HUES64 (cell line): ENCODE measurements around the gene MFN1.

Experiments
- H3K27ac ChIP-seq: 2 replicates; pipeline ENCODE4 v1.7.0; 2013; ENCODE audit warnings: low read depth, low read length, inconsistent platforms
- H3K27me3 ChIP-seq: 2 replicates; pipeline ENCODE4 v1.6.1; 2013; ENCODE audit warnings: mild to moderate bottlenecking, low read length; ENCODE audit not compliant: insufficient read depth
- H3K36me3 ChIP-seq: 2 replicates; pipeline ENCODE4 v1.6.1; 2013; ENCODE audit warnings: mild to moderate bottlenecking, low read length; ENCODE audit not compliant: insufficient read depth
- H3K4me1 ChIP-seq: 2 replicates; pipeline ENCODE4 v1.6.1; 2013; ENCODE audit warnings: mild to moderate bottlenecking, low read length, moderate library complexity; ENCODE audit not compliant: insufficient read depth
- H3K4me3 ChIP-seq: 2 replicates; pipeline ENCODE4 v1.5.1; 2013; ENCODE audit warnings: mild to moderate bottlenecking, low read length, moderate library complexity
- H3K9ac ChIP-seq: 2 replicates; pipeline ENCODE4 v1.6.1; 2013; ENCODE audit warnings: mild to moderate bottlenecking, low read depth, low read length
- H3K9me3 ChIP-seq: 2 replicates; pipeline ENCODE4 v1.6.1; 2013; ENCODE audit warnings: low read depth, low read length; ENCODE audit not compliant: insufficient read depth
- WGBS: fragments of 150-250, 120-280 bp; methylation state at CpG from one replicate; pipeline ENCODE4 v1.1.7; 2013; ENCODE audit warnings: missing lambda C conversion rate; 5-methylcytosine and 5-hydroxymethylcytosine counted together

MFN1 gene

GRCh38 chr3:179404307-179404706 is 56.8 kb downstream of the MFN1 start:
- no peak overlapping the region for H3K27ac ChIP-seq
- no peaks in the 10 kb centered on the region for H3K9me3 ChIP-seq
- H3K9ac ChIP-seq = no peak overlapping the region
- peaks cover 34% of the 10 kb centered on the region for H3K4me1 ChIP-seq
- H3K27me3 ChIP-seq = no peaks in the 10 kb centered on the region
- peaks cover 35% of the 10 kb centered on the region for H3K36me3 ChIP-seq
- WGBS = 100% methylated on average over 1 of the region's 2 CpGs
- H3K4me3 ChIP-seq = no peak overlapping the region

DNA sequence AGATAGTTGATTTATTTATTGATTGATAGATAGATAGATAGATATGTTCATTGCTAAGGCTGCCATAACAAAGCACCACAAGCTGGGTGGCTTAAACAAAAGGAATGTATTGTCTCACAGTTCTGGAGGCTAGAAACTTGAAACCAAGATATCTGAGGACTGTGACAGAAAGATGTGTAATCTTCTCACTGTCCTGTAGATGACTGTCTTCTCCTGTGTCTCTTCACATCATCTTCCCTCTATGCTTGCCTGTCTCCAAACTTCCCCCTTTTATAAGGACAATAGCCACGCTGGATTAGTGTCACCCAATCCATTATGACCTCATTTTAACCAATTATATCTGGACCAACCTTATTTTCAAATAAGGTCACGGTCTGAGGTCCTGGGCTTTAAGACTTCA is 62.8 kb downstream of the MFN1 start:
- no peak overlapping the region for H3K9ac ChIP-seq
- WGBS = 85% methylated on average over 2 of the region's 2 CpGs
- no peaks in the 10 kb centered on the region for H3K9me3 ChIP-seq
- H3K4me3 ChIP-seq = no peak overlapping the region
- H3K27me3 ChIP-seq = no peaks in the 10 kb centered on the region
- peaks cover 2% of the 10 kb centered on the region for H3K4me1 ChIP-seq
- H3K27ac ChIP-seq = no peak overlapping the region
- H3K36me3 ChIP-seq = peaks cover 11% of the 10 kb centered on the region; the same call in 1 of the 2 replicates

GRCh38 chr3:179410999-179411398 is 63.5 kb downstream of the MFN1 start:
- H3K4me1 ChIP-seq = no peaks in the 10 kb centered on the region; the same call in 1 of the 2 replicates
- H3K9ac ChIP-seq = no peak overlapping the region
- peaks cover 10% of the 10 kb centered on the region; the same call in 1 of the 2 replicates for H3K36me3 ChIP-seq
- H3K4me3 ChIP-seq = no peak overlapping the region
- H3K27me3 ChIP-seq = no peaks in the 10 kb centered on the region
- H3K9me3 ChIP-seq = no peaks in the 10 kb centered on the region
- no peak overlapping the region for H3K27ac ChIP-seq

DNA sequence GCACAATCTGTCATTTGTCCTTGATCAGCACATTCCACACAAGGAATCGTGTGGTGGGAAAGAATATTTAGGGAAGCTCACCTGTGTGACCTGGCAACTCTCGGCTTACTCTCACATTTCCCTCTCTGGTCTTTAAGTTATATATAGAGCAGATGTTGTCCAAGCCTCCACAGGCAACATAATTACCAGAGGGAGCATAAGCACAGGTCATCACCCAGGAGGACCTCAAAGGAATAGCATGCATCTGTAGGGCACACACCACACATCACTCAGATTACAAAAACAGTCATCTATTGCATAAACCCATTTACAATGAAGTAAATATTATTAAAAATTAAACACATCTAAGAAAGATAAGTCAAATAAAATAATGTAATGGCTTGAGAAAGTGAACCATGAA is 67.3 kb downstream of the MFN1 start:
- H3K27ac ChIP-seq = no peak overlapping the region
- H3K9ac ChIP-seq = no peak overlapping the region
- no peaks in the 10 kb centered on the region for H3K9me3 ChIP-seq
- no CpG with 5 or more reads among the region's 2 CpGs for whole genome bisulfite sequencing
- H3K4me1 ChIP-seq = no peaks in the 10 kb centered on the region; the same call in 1 of the 2 replicates
- no peak overlapping the region for H3K4me3 ChIP-seq
- no peaks in the 10 kb centered on the region for H3K27me3 ChIP-seq
- peaks cover 25% of the 10 kb centered on the region; the same call in 1 of the 2 replicates for H3K36me3 ChIP-seq

DNA sequence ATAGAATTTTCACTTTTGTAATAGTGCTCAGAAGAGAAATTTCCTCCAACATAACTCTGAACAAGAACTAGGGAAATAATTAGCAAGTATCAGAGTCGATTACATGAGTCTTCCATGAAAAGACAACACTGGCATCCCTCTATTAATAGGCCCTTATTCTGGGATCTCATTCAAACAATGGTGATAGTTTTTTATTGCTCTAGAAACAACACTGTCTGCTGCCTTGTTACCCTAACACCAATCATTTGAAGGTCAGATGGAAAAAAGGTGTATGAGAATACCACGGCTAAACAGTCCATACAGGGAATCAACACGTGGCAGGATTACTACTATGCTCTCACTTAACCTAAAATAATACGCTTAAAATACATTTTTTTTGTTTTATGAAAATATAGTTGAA is 67.9 kb downstream of the MFN1 start:
- Histone ChIP-seq H3K27me3 (no peaks in the 10 kb centered on the region), H3K36me3 (peaks cover 25% of the 10 kb centered on the region; the same call in 1 of the 2 replicates), H3K4me1 (no peaks in the 10 kb centered on the region; the same call in 1 of the 2 replicates), H3K4me3 (no peak overlapping the region), H3K9ac (no peak overlapping the region), H3K9me3 (no peaks in the 10 kb centered on the region), H3K27ac (no peak overlapping the region)
- WGBS = 95% methylated on average over 2 of the region's 4 CpGs

GRCh38 chr3:179416681-179417080 is 69.2 kb downstream of the MFN1 start:
- Histone ChIP-seq H3K27me3 (no peaks in the 10 kb centered on the region), H3K36me3 (peaks cover 25% of the 10 kb centered on the region; the same call in 1 of the 2 replicates), H3K9me3 (no peaks in the 10 kb centered on the region), H3K9ac (no peak overlapping the region), H3K4me1 (no peaks in the 10 kb centered on the region), H3K27ac (no peak overlapping the region), H3K4me3 (no peak overlapping the region)
- 90% methylated on average over 2 of the region's 2 CpGs for whole genome bisulfite sequencing

GRCh38 chr3:179418610-179419009 is 71.1 kb downstream of the MFN1 start:
- no peaks in the 10 kb centered on the region for H3K9me3 ChIP-seq
- no peak overlapping the region for H3K27ac ChIP-seq
- H3K4me1 ChIP-seq = no peaks in the 10 kb centered on the region
- WGBS = 93% methylated on average over 3 of the region's 3 CpGs
- no peak overlapping the region for H3K9ac ChIP-seq
- no peaks in the 10 kb centered on the region for H3K27me3 ChIP-seq
- no peak overlapping the region for H3K4me3 ChIP-seq
- H3K36me3 ChIP-seq = peaks cover 26% of the 10 kb centered on the region; the same call in 1 of the 2 replicates

DNA sequence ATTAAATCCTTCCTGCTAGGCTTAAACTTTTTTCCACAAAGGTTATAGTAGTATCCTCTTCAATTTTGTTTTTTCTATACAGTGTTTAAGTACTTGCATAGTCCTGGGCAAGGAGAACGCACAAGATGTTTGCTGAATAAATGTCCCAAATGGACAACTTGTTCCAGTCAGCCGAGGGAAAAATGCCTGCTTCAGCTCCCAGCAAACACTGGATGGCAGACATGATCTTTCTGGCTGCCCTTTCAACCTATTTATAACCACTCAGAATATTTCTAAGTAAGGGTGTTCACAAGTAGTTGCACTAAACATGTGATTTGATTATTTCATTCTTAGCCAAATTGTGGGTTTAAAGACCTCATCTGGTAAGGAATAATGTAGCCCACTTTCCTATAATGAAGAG is 74.0 kb downstream of the MFN1 start:
- 90% methylated on average over 2 of the region's 2 CpGs for WGBS
- H3K27me3 ChIP-seq = no peaks in the 10 kb centered on the region
- no peaks in the 10 kb centered on the region for H3K4me1 ChIP-seq
- no peak overlapping the region for H3K27ac ChIP-seq
- H3K9me3 ChIP-seq = no peaks in the 10 kb centered on the region
- H3K36me3 ChIP-seq = peaks cover 37% of the 10 kb centered on the region
- no peak overlapping the region for H3K9ac ChIP-seq
- no peak overlapping the region for H3K4me3 ChIP-seq

- Histone ChIP-seq H3K36me3 (peaks cover 21% of the 10 kb centered on the region), H3K27me3 (no peaks in the 10 kb centered on the region), H3K4me1 (no peaks in the 10 kb centered on the region), H3K4me3 (no peak overlapping the region), H3K27ac (no peak overlapping the region), H3K9ac (no peak overlapping the region), H3K9me3 (no peaks in the 10 kb centered on the region)
- WGBS = 93% methylated on average over 6 of the region's 6 CpGs
Measured at GRCh38 chr3:179425075-179425474, 77.6 kb downstream of the MFN1 start.

DNA sequence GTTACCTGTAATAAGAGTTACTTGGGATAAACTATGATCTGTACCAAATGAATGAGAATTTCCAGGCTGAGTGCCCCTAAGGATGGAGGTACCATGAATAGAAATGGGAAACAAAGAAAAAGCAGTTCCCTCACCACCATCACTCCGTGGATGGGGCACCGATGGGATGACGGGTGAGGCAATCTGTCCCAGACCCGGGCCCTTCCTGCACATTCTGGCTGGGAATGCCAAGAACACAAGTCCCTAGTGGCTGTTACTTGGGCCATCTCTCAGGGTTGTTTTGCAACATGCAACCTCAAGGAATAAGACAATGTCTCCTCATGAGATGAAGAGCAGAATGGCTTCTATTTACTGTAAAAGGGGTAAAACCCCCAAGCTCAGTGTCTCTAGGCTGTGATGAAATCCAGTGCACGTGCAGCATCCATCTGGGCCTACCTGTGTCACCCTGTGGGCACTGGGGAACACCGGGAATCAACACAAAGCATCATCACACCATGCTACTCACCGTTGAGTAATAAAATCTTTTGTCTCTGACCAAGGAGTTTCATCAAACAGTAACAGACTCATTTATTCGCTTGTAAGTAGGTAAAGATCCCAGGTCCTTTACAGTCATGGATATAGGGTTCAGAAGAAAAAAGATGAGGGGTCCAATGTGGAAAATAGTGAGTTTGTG is 81.5 kb downstream of the MFN1 start:
- H3K27me3 ChIP-seq = no peaks in the 10 kb centered on the region
- H3K36me3 ChIP-seq = peaks cover 12% of the 10 kb centered on the region
- 95% methylated on average over 8 of the region's 8 CpGs for WGBS

GRCh38 chr3:179430277-179430870 is 82.9 kb downstream of the MFN1 start:
- H3K4me3 ChIP-seq = no peak overlapping the region
- 97% methylated on average over 2 of the region's 2 CpGs for WGBS
- H3K4me1 ChIP-seq = 0 out of 2 replicates have a peak, but pooled peaks cover 6% of the 10 kb centered on the region
- H3K9ac ChIP-seq = no peak overlapping the region
- H3K9me3 ChIP-seq = no peaks in the 10 kb centered on the region
- H3K27ac ChIP-seq = no peak overlapping the region
- H3K36me3 ChIP-seq = no peaks in the 10 kb centered on the region
- H3K27me3 ChIP-seq = no peaks in the 10 kb centered on the region

More for the DNA sequence above, 81.5 kb downstream of the MFN1 start:
- no peak overlapping the region for H3K27ac ChIP-seq
- 0 out of 2 replicates have a peak, but pooled peaks cover 6% of the 10 kb centered on the region for H3K4me1 ChIP-seq
- H3K9ac ChIP-seq = no peak overlapping the region
- no peak overlapping the region for H3K4me3 ChIP-seq
- no peaks in the 10 kb centered on the region for H3K9me3 ChIP-seq
